Measurements from ENCODE around the gene RAE1.
A peak's percentile ranks its signal among the peaks of the same experiment; 100 is the strongest.

Gene RAE1

DNA sequence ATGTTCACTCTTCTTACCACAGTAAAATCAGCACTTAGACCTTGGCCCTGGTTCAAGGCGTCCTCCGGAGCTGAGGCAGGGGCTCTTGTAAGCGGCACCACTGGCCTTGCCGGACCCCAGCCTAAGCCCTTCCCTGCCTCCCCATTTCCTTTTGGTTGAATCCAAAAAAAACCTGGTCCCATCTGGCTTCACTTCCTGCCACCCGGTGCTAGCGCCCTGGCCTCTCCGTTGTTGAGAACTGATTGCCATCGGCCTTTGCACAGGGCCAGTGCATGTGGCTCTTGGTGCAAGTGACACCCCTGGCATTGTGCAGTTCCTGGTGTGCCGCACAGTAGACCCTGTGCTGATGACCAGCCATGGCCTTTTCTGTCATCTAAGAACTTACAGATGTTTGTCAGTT lies 21.1 kb downstream of the RAE1 start:
- no peak for DNase-seq (ENCODE audit: low read depth in 2 of 2)

DNA sequence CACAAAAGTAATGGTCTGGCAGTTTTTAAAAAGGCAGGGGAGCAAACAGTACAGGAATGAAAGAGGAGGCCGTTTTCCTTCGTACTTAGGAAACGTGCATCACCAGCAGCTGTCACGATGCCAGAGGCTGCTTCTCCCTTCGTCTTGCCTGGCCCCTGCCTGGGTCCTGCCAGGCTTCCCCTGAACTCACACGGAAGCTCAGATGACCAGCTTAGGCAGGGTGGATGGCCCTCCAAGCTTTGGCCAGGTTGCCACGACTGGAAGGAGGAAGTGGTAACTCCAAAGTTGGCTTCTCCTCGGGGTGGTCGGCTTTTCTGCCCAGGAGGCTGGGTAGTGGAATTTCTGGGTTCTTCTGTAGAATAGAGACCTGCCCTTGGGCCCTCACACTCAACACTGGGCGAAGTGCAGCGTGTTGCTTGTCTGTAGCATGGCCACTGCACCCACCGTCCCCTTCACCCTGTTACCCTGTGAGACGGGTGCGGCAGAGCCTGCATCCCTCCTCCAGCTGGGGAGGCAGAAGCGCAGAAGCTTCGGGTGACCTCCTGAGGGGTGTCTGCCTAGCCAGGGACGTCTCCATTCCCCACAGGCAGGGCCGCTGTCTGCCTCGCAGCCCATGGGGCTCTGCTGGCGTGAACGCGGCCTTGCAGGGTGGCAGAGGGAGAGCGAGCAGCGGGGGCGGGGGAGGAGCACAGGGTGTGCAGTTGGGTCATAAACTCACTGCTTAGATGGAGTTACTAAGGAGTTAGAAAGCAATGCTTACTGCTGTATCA lies 21.7 kb downstream of the RAE1 start:
- DNase-seq (ENCODE audit: low read depth in 2 of 2) = no peak

DNA sequence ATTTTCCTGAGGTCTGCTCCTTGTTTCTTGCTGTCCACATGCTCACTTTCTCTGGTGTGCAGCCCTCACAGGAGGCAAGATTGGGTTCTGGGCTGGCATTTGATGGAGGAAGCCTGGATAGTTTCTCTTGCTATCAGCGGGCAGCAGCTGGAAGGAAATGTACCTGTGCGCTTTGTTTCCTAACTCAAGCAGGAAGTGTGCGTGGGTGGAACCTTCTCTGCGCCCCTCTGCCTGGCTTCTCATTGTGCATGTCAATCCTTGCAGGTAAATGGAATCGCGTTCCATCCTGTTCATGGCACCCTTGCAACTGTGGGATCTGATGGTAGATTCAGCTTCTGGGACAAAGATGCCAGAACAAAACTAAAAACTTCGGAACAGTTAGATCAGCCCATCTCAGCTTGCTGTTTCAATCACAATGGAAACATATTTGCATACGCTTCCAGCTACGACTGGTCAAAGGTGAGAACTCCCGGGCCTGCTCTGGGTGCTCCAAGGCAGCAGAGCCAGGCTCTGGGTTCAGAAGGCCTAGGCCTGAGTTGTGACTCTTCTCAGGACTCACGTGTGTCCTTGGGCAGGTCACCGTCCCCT lies 23.4 kb downstream of the RAE1 start:
- no peak for DNase-seq (ENCODE audit: low read depth in 2 of 2)

DNA sequence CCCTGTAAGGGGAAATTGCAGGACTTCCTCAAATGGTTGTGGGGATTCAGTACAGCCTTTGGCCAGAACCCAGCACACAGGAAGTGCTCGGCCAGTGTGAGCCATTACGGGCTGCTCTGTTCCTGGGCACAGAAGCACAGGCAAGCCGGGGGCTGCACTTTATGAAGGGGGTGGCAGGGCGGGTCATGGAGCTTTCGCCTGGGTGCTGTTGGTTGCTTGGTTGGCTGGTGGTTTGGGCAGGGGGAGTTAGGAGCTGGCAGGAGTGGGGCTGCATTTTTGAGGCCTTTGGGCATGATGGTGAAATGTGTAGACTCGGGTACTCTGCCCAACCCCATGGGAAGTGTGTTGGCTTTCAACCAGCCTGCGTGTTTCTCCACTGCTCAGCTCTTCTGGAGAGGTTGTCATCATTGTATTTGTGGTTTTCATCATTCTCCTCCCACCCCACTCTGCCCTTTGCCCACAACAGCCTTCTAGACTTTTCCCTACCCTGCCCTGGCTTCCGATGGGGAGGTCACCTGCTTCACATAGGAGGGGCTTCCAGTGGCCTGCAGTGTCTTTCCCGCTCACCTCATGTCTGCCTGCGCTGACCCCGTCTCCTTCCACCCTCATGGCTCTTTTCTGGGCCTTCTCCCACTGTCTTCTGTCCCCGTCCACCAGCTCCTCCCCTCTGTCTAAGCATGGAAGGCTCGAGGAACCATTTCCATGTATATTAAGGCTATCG lies 24.0 kb downstream of the RAE1 start:
- DNase-seq (ENCODE audit: low read depth in 2 of 2) = no peak

DNA sequence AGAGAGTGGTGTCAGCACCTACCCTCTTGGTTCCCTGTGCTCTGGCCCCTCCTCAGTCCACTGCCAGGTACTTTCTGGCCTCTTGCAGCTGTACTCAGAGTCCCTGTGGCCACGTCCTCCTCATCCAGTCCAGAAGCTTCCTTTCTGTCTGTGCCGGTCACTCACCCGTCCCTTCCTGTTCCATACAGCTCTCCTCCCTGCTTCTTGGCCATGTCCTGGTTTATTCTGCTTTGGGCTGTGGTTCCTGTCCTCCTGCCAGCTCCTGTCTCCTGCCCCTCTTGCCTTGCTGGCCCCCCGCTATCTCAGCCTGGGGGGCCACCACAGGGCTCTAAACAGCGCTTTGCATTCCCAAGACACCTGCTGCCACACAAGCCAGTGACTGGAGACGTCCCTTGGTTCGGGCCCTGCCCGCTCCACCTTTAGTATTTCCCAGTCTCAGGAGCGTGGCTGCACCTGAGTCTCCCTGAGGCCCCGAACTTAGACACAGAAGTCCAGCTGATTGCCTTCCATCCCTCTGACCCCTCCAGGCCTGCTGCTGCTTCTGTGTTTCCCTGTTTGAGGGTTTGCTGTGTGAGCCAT lies 24.7 kb downstream of the RAE1 start:
- DNase-seq (ENCODE audit: low read depth in 2 of 2) = no peak

DNA sequence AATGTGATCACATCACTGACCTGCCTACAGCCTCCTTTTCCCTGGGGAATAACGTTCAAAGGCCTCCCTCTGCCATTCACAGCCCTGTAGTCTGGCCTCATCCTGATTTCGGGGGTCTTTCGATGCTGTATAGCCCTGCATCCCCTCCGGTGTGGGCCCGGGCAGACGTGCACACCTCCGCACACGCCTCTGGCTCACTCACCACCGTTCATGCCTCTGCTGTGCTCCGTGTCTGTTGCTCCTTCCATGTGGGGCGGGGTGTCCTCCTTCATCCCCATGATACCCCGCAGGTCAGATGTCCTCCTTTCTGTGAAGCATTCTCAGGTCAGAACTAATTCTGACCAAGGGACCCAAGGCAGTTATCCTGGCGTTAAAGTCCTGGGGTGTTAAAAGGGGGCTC lies 26.3 kb downstream of the RAE1 start:
- DNase-seq (ENCODE audit: low read depth in 2 of 2) = no peak

DNA sequence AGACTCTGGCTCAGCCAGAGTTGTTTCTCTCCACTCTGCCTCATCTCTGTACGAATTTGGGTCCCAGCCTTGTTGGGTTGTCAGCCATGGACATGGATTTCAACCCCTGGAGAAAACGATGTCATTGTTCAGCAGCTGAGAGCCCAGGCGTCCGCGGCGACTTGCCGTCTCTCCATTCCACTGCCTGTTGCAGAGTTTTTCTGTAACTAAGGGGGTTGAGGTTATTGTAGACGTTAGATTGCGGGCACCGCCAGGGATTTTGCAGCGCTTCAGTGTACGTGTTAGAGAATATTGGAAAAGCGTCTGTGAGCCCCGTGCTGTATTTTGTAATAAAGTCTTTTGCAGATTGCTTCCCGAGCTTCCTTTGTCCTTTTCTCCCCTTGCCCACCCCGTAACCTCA lies 27.1 kb downstream of the RAE1 start:
- DNase-seq (ENCODE audit: low read depth in 2 of 2) = no peak

DNA sequence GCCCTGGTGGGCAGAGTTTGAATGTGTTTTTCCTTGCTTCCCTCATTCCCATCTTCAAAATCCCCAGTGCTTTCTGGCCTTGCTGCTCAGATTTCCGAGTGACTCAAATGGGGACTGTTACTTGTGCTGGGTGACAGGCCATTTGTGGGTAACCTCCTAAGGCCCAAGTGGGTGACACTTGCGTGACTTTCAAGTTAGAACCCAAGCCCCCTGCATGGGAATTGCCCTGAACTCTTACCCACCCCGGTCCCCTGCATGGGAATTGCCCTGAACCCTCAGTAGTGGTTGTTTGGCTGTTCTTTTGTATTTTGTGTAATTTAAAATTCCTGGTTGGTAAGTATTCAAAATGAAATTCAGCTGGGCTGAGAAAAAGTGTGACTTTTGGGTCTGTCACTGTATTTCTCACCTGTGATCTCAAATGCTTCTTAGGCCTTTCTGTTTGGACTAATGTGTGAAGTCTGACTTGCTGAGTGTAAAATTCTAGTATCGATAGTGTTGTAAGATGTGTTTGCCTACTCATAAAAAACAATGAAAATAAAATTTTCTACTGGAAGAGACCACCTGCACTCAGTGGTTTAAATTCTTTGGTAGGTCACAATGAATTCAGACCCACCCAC lies 27.7 kb downstream of the RAE1 start:
- no peak for DNase-seq (ENCODE audit: low read depth in 2 of 2)

DNA sequence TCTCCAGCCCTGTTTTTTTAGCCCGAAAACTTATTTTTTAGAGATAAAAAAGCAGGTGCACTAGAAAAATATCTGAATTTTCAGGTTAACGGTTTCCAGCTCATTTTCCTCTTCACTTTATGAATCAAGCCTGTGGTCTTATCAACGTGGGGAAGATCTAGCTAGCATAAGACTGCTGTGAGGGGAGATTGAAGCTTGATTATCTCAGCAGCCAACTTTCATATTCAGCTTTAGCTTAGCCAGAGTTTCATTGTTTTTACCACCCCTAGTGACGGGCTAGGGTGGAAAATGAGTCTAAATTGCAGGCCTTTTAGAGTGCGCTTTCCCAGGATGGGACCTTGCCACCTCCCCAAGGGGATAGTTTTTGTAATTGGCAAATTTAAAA lies 28.2 kb downstream of the RAE1 start:
- DNase-seq (ENCODE audit: low read depth in 2 of 2) = no peak

DNA sequence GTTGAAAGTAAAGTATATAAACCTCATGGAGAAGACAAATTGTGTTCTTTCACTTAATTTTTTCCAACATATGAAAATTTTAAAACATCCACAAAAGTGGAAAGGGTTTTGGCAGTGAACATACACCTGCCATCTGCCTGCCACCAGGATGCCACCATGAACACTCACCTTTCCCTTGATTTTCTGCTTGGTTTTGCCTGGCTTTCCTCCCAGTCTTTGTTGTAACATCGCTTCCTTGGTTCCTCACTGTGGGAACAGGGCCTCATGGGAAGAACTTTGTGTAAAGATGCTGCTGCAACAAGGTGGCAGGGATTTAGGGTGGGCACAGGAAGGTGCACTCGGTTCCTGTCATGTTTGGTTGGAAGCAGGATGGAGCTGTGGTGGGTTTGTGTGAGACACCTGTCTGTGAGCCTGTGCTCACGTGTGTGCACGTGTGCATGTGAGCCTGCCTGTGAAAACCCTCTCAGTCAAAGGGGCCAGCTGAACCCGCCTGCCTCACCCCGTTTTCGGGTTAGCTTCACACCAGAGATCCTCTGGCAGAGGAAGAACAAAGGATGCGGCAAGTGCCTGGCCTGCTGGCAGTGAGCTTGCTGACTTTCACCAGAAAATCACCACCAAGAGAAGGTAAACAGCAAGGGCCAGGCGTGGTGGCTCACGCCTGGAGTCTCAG lies 29.2 kb downstream of the RAE1 start:
- DNase-seq (ENCODE audit: low read depth in 2 of 2) = no peak

DNA sequence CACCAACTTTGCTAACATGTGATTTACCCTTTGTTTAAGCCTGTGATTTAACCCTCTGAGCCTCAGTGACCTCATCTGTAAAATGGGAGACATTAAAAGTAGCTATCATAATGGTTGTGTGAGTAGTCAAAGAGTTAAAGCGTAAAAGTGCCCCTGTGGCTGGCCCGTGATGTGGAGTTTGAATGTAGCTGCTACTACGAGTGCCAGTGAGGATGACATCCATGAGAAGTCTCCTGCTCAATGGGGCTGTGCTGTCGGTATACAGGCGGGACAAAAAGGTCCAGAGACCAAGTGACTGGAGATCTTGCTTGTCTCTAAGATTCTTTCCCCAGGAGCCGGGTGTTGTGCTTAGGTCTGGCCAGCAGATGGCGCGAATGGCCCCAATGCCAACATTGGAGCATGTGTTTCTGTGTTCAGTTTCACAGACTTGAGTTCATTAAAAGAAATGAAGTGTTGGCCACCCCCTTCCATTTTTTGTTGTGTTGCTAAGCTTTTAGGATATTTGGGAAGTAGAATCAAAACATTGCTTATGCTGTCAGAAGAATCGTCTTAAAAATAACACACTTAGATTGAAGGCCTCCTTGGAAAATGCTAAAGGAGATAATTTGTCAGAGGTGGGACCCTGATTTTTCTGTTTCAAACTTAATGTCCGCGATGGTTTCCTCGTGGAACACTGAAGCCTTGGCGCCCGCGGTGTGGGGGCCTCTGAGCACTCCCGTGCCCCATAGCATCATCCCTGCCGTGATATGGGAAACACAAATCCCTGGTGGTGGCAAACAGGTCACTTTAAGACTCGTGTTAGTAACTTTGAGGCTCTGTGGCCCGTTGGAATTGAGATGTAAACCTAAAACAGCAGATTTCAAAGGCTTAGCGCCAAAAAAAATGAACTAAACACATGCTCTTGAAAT lies 30.8 kb downstream of the RAE1 start:
- DNase-seq (ENCODE audit: low read depth in 2 of 2) = peak; percentile 75 to 77

DNA sequence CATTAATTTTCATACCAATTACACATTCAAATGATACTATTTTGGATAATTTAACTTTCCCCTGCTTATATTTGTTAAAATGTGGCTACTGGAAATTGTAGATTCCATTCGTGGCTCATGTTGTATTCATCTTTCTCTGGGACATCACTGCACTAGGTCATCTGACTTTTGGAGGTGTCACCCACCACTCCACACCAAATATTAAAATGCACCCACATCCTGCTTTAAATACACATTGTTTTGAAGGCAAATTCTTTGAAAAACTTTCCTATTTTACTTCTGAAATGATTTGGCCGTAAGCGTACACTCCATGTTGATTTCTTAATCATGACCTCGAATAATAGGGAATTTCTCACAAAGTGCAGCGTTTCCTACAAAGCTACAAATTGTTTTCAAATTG lies 31.5 kb downstream of the RAE1 start:
- no peak for DNase-seq (ENCODE audit: low read depth in 2 of 2)

DNA sequence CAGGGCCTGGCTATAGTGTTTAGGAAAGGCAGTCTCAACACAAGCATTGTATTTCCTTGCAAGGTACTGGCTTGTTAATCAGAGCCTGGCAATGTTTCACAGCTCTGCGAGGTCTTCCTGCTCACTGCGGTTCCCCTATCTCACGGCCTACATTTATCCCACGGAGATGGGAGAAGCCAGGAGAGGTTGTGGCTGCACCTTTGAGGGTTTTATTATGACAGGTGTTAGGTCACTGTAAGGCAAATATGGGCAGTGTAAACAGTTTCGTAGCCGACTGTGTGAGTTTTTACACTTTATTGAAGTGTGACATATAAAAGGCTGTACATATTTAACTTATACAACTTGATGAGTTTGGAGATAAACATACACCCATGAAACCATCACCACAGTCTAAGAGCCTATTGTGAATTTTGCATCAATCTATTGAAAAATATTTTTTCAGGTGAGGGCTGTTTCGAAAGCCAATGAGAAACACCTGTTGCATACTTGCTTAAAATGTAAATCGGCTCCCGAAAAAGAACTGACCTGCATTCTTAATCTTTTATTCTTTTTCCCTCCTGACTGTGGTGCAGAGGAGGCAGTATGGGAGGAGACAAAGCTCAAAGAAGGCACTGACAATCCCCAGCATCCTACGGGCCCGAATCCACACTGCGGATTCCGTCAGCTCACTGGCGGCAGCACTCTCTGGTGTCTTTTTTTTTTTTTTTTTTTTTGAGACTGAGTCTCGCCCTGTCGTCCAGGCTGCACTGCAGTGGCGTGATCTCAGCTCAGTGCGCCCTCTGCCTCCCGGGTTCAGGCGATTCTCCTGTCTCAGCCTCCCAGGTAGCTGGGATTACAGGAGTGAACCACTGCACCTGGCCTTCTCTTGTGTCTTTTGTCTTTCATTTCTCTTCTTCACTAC lies 32.6 kb downstream of the RAE1 start:
- DNase-seq (ENCODE audit: low read depth in 2 of 2) = no peak

DNA sequence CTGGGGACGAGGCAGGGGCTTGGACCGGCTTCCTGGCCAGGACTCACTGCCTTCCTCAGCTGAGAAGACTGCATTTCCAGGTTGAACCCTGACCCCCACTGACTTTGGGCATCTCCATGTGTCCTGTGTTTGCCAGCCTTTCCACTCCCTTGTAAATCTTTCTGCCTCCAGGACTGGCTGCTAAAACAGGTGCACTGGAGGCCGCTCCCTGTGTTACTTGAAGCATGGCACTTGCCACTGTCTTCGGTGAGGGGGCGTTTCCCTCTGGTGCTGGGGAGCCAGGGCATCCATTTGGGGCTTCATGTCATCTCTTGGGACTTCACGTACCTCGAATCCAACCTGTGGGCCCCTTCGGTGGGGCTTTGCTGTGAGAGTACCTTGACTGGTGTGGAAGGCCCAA lies 33.4 kb downstream of the RAE1 start:
- no peak for DNase-seq (ENCODE audit: low read depth in 2 of 2)

DNA sequence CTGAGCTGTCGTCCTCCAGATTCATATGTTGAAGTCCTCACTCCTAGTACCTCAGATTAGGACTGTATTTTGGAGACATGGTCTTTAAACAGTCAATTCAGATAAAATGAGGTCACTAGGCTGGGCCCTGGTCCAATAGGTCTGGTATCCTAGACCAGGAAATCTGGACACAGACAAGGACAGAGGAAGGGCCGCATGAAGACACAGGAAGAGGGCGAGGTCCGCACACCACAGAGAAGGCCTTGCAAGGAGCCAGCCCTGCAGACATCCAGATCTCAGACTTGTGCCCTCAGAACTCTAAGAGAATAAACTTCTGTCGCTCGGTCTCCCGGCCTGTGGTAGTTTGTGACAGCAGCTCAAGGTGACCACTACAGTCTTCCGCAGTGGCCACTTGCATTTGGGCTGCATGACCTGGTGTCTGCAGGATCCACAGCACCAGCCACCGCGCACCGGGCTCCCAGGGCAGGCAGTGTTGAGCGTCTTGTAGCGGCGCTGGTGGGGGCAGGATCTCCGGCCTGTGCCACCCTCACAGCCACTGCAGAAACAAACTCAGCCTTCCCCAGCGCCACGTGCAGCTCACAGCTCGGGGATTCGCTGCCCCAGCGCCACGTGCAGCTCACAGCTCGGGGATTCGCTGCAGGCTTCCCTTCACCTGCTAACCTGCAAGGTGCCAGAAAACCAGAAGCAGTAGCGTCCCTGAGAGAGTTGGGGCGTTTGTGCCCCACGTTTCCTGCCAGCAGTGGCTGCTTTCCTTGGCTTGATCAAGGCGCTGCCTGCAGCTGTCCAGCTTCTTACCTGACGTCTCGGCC lies 34.1 kb downstream of the RAE1 start:
- DNase-seq (ENCODE audit: low read depth in 2 of 2) = no peak

DNA sequence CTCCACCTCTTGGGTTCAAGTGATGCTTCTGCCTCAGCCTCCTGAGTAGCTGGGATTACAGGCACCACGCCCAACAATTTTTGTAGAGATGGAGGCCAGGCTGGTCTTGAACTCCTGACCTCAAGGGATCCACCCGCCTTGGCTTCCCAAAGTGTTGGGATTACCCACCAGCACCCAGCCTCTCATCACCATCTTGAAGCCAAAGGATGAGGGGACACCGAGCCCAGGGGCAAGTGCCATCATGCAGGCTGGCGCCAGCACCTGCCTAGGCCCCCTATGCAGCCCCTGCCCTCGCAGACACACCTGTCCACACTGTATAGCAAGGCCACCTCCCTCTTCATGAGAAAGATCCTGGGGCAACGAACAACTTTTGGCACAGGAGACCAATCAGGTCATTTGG lies 34.9 kb downstream of the RAE1 start:
- DNase-seq (ENCODE audit: low read depth in 2 of 2) = no peak

DNA sequence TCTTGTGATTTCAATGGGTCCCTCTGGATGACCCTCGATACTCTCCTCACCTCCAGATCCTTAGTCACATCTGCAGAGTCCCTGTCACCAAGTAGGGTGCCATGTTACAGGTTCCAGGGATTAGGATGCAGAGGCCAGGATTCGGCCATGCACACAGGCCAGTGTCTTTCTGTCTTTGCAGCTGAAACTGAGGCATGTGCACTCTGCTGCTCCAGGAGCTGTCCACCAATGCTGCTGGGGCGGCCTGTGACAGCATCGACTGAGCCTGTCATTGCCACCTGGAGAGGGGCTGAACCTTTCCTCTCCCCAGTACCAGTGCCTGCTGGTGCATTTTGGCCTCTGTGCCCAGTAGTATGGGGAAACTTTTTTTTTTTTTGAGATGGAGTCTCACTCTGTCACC lies 35.7 kb downstream of the RAE1 start:
- no peak for DNase-seq (ENCODE audit: low read depth in 2 of 2)

DNA sequence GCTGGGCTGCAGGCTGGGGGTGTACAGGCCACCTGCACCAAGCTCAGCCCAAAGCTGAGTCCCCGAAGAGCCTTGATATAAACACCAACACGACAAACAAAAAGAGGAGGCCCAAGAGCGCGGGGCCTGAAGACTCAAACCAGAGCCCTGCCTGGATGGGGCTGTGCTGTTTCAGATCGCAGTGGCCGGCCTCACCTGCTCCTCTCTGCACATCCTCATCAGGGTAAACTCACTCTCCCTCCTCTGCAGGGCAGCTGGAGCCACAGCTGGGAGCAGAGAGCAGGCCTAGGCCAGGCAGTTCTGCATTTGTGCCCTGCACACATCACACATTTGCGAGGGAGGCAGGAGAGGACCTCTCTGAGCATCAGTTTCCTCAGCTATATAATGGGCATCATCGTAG lies 36.4 kb downstream of the RAE1 start:
- no peak for DNase-seq (ENCODE audit: low read depth in 2 of 2)

DNA sequence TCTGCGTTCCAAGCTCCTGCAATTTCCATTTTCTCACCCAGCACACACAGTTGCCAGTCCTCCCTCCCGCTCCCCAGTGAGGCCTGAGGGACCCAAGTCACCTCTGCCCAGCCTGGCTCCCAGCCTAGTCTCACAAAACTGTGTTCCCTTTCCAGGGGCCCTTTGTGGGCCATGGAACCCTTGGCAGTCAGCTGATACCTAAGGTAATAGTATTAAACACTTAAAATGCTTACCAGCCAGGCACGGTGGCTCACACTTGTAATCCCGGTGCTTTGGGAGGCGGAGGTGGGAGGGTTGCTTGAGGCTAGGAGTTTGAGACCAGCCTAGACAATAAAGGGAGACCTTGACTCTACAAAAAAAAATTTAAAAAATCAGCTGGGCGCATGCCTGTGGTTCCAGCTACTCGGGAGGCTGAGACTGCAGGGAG lies 36.9 kb downstream of the RAE1 start:
- DNase-seq (ENCODE audit: low read depth in 2 of 2) = no peak

Data from activated CD4-positive, alpha-beta T cell treated with anti-CD3 and anti-CD28 coated beads for 24 hours (primary cell).